ENCODE measurements around the gene PHAF1. TPM values are rescaled to one million over a fixed set of nuclear protein-coding genes. Genes with fewer than 3 reads are reported as not detected.
A peak's percentile ranks its signal among the peaks of the same experiment; 100 is the strongest.

The PHAF1 gene
- total and polyA plus RNA-seq, 2 of the 13 experiments (the other 11 are each of a cell fraction or from before 2014, with no cell fraction given) = 48.3 to 174 TPM

- TF ChIP-seq SMYD3 (CRISPR knock-in tag; IDR thresholded peaks at IDR 0.05) (peak; percentile 90), ZNF564 (CRISPR knock-in tag; IDR thresholded peaks at IDR 0.05) (no peak), CBFB (CRISPR knock-in tag; IDR thresholded peaks at IDR 0.05) (peak; percentile 37; the same call in 1 of the 2 replicates), ZNF225 (CRISPR knock-in tag; IDR thresholded peaks at IDR 0.05) (0 out of 2 replicates have a peak, but pooled peaks have one; percentile 16), BATF2 (CRISPR knock-in tag; IDR thresholded peaks at IDR 0.05) (no peak), HOMEZ (CRISPR knock-in tag; IDR thresholded peaks at IDR 0.05; ENCODE audit: low read depth) (peak; percentile 49; the same call in 1 of the 2 replicates), ZNF468 (CRISPR knock-in tag; IDR thresholded peaks at IDR 0.05) (0 out of 2 replicates have a peak, but pooled peaks have one; percentile 83), ZNF34 (CRISPR knock-in tag; IDR thresholded peaks at IDR 0.05; ENCODE audit: borderline replicate concordance) (no peak; the same call in 1 of the 2 replicates), CEBPZ (IDR thresholded peaks at IDR 0.05; ENCODE audit: low read length) (no peak), ZNF850 (CRISPR knock-in tag; conservative IDR thresholded peaks at IDR 0.05) (no peak), TIGD3 (CRISPR knock-in tag; IDR thresholded peaks at IDR 0.05; ENCODE audit: borderline replicate concordance) (0 out of 2 replicates have a peak, but pooled peaks have one; percentile 21), ZFP41 (CRISPR knock-in tag; IDR thresholded peaks at IDR 0.05; ENCODE audit: borderline replicate concordance) (peak; percentile 25; the same call in 1 of the 2 replicates), GTF2F1 (IDR thresholded peaks at IDR 0.05; ENCODE audit: low read length) (no peak), MAZ (IDR thresholded peaks at IDR 0.05; ENCODE audit: borderline replicate concordance, low read depth, low read length) (peak; percentile 70; the same call in 1 of the 2 replicates), MAZ (CRISPR knock-in tag; IDR thresholded peaks at IDR 0.05; ENCODE audit: low read depth) (peak; percentile 91), ZNF329 (CRISPR knock-in tag; IDR thresholded peaks at IDR 0.05; ENCODE audit: low read depth) (peak; percentile 75; the same call in 1 of the 2 replicates), IRF1 (CRISPR knock-in tag; IDR thresholded peaks at IDR 0.05; ENCODE audit: low read depth) (no peak), TSC22D2 (CRISPR knock-in tag; IDR thresholded peaks at IDR 0.05; ENCODE audit: borderline replicate concordance) (peak; percentile 76; the same call in 1 of the 2 replicates), EHMT2 (IDR thresholded peaks at IDR 0.05; ENCODE audit: borderline replicate concordance, low read depth, low read length) (no peak), ZNF367 (CRISPR knock-in tag; IDR thresholded peaks at IDR 0.05; ENCODE audit: borderline replicate concordance) (no peak), IRF2 (CRISPR knock-in tag; IDR thresholded peaks at IDR 0.05) (peak; percentile 85; the same call in 1 of the 2 replicates)
These were observed 74.1 kb downstream of the PHAF1 start, which contains the start of gene MATCAP1 (continued) for GRCh38 chr16:67183627-67184452.

All from HepG2 (cell line).